Tibial artery (tissue), 4 donors: ENCODE measurements around the gene SLFN11.
"Not testable (repeated sequence)": the region's sequence is repeated elsewhere in the genome, so short reads cannot be mapped to it uniquely, and the experiment has no call there.

ENCODE experiments used
- DNase-seq, 2 donors: peaks; one replicate each; pipeline ENCODE4 v3.0.0-alpha.2; 2019
- H3K27ac ChIP-seq, 2 donors: fragments of 200-600 bp; sonication (generic) in 1 of 2; 1 replicate in 1 of 2; 2 replicates in 1 of 2; pipeline ENCODE4 v1.5.1; 2018 to 2019; ENCODE audit warnings: mild to moderate bottlenecking in 1 of 2
- H3K27me3 ChIP-seq, 2 donors: fragments of 200-600 bp; sonication (generic) in 1 of 2; one replicate each; pipeline versions ENCODE4 v1.5.1 to v1.6.0; 2016 to 2019
- H3K36me3 ChIP-seq, 3 donors: fragments of 200-600 bp; sonication (generic) in 2 of 3; one replicate each; pipeline ENCODE4 v1.5.1; 2016 to 2019; ENCODE audit warnings: mild to moderate bottlenecking in 2 of 3
- H3K4me1 ChIP-seq, 4 donors: fragments of 200-600 bp; sonication (generic) in 2 of 4; 1 replicate in 3 of 4; 2 replicates in 1 of 4; pipeline ENCODE4 v1.5.1; 2016 to 2019
- H3K4me3 ChIP-seq, 2 donors: fragments of 200-600 bp; sonication (generic) in 1 of 2; 1 replicate in 1 of 2; 2 replicates in 1 of 2; pipeline ENCODE4 v1.5.1; 2018 to 2019; ENCODE audit warnings: mild to moderate bottlenecking in 2 of 2
- H3K9me3 ChIP-seq, 3 donors: fragments of 200-600 bp; sonication (generic) in 1 of 3; one replicate each; pipeline ENCODE4 v1.5.1; 2016 to 2019
- CTCF ChIP-seq, 2 experiments: fragments of 200-600 bp in 1 of 2; fragments of 450-650 bp in 1 of 2; IDR thresholded peaks; one replicate each; pipeline ENCODE4 v1.5.1; 2017 to 2019; ENCODE audit warnings: antibody characterized with exemption in 2 of 2, mild to moderate bottlenecking in 1 of 2, moderate library complexity in 1 of 2
- intact Hi-C: fragments of 100-400 bp; cut with DNase I; formaldehyde crosslinking; loops from one replicate; pipeline ENCODE4 v1.15.0; 2023; ENCODE audit warnings: low total_unique reads

Gene SLFN11

GRCh38 chr17:35373534-35373983 is at the start of gene SLFN11:
SLFN11 (minus strand) TSS chr17:35373621; CDS start chr17:35363807, 9,814 bp downstream.
- peak; percentile 88 to 92 for DNase-seq
- Histone ChIP-seq H3K27ac (peak within 1 kb of the TSS; percentile 85 to 86), H3K9me3 (peaks cover 0 to 9% (median 4%) of the 10 kb centered on the region in 3 donors), H3K4me1 (peaks cover 0 to 27% (median 9%) of the 10 kb centered on the region in 4 donors), H3K36me3 (no peaks in the 10 kb centered on the region), H3K4me3 (peak within 1 kb of the TSS; percentile 60 to 75), H3K27me3 (peaks cover 0 to 12% of the 10 kb centered on the region in 2 donors)
- intact Hi-C loops = no loop called here
- no peak for TF ChIP-seq CTCF (IDR thresholded peaks at IDR 0.05)

GRCh38 chr17:35421069-35421468 is 47.6 kb upstream of the SLFN11 start:
- DNase-seq, intact Hi-C loops, H3K4me3 ChIP-seq, H3K9me3 ChIP-seq, H3K27me3 ChIP-seq, H3K27ac ChIP-seq, H3K4me1 ChIP-seq: not testable (repeated sequence)
- peaks cover 7 to 38% (median 15%) of the 10 kb centered on the region in 3 donors for H3K36me3 ChIP-seq

- H3K9me3 ChIP-seq = peaks cover 0 to 14% (median 8%) of the 10 kb centered on the region in 3 donors
- H3K27ac ChIP-seq = no peak overlapping the region
- no peaks in the 10 kb centered on the region for H3K4me1 ChIP-seq
- no peak overlapping the region for H3K4me3 ChIP-seq
- intact Hi-C loops = no loop called here
- H3K36me3 ChIP-seq = peaks cover 32 to 49% (median 34%) of the 10 kb centered on the region in 3 donors
- TF ChIP-seq CTCF (IDR thresholded peaks at IDR 0.05) = no peak
- no peaks in the 10 kb centered on the region for H3K27me3 ChIP-seq
- no peak for DNase-seq
Observed at GRCh38 chr17:35416659-35417058, 43.2 kb upstream of the SLFN11 start.

- H3K27me3 ChIP-seq, H3K4me1 ChIP-seq, intact Hi-C loops, H3K27ac ChIP-seq, H3K4me3 ChIP-seq, DNase-seq: not testable (repeated sequence)
- Histone ChIP-seq H3K9me3 (peaks cover 0 to 14% (median 8%) of the 10 kb centered on the region in 3 donors), H3K36me3 (peaks cover 46 to 52% (median 48%) of the 10 kb centered on the region in 3 donors)
Observed at GRCh38 chr17:35414707-35415106, 41.3 kb upstream of the SLFN11 start.

GRCh38 chr17:35414247-35414646 is 40.8 kb upstream of the SLFN11 start:
- Histone ChIP-seq H3K36me3 (peaks cover 50 to 54% (median 50%) of the 10 kb centered on the region in 3 donors), H3K4me3 (no peak overlapping the region), H3K4me1 (no peaks in the 10 kb centered on the region), H3K9me3 (peaks cover 0 to 14% (median 8%) of the 10 kb centered on the region in 3 donors), H3K27me3 (no peaks in the 10 kb centered on the region), H3K27ac (no peak overlapping the region)
- DNase-seq = no peak
- TF ChIP-seq CTCF (IDR thresholded peaks at IDR 0.05) = no peak
- intact Hi-C loops = no loop called here

GRCh38 chr17:35407531-35407930 is 34.1 kb upstream of the SLFN11 start:
- Histone ChIP-seq H3K36me3 (peaks cover 41 to 50% (median 46%) of the 10 kb centered on the region in 3 donors), H3K27me3 (no peaks in the 10 kb centered on the region), H3K4me3 (no peak overlapping the region), H3K4me1 (no peaks in the 10 kb centered on the region), H3K9me3 (no peaks in the 10 kb centered on the region), H3K27ac (no peak overlapping the region)
- TF ChIP-seq CTCF (IDR thresholded peaks at IDR 0.05) = no peak
- DNase-seq = no peak
- intact Hi-C loops = no loop called here

- TF ChIP-seq CTCF (IDR thresholded peaks at IDR 0.05) = no peak
- no peak for DNase-seq
- Histone ChIP-seq H3K27ac (no peak overlapping the region), H3K36me3 (peaks cover 36 to 44% (median 42%) of the 10 kb centered on the region in 3 donors), H3K27me3 (no peaks in the 10 kb centered on the region), H3K4me3 (no peak overlapping the region), H3K9me3 (no peaks in the 10 kb centered on the region), H3K4me1 (no peaks in the 10 kb centered on the region)
- intact Hi-C loops = no loop called here
Observed at GRCh38 chr17:35406568-35406967, 33.1 kb upstream of the SLFN11 start.
